HL-60 (cell line): ENCODE results near the gene CRYGD.

Source experiments
- DNase-seq, 2 experiments: peaks; one replicate each; pipeline ENCODE4 v3.0.0-alpha.2; 2010 to 2020; ENCODE audit warnings: low read depth in 1 of 2, low spot score in 1 of 2
- H3K27ac ChIP-seq: fragments of 250-450 bp; sonication (Bioruptor Pico); replicated peaks from 2 replicates; pipeline ENCODE4 v1.5.1; 2020; ENCODE audit warnings: mild to moderate bottlenecking, moderate library complexity
- H3K27me3 ChIP-seq: fragments of 250-450 bp; sonication (Bioruptor Pico); 2 replicates; pipeline ENCODE4 v1.5.1; 2021; ENCODE audit warnings: mild to moderate bottlenecking, moderate library complexity; ENCODE audit not compliant: insufficient read depth, poor library complexity, severe bottlenecking
- H3K4me3 ChIP-seq: replicated peaks from 2 replicates; pipeline ENCODE4 v1.5.1; 2011; ENCODE audit warnings: mild to moderate bottlenecking, control low read depth, low read length; ENCODE audit not compliant: insufficient read depth
- GABPA ChIP-seq: IDR thresholded peaks from 2 replicates; pipeline ENCODE4 v1.6.1; 2012; ENCODE audit warnings: low read depth
- POLR2AphosphoS5 ChIP-seq: IDR thresholded peaks from 2 replicates; pipeline ENCODE4 v1.6.1; 2012; ENCODE audit warnings: low read depth
- SPI1 ChIP-seq: IDR thresholded peaks from 2 replicates; pipeline ENCODE4 v1.6.1; 2012; ENCODE audit warnings: low read depth, mild to moderate bottlenecking, borderline replicate concordance
- TF ChIP-seq, protein P1 (sequence below): IDR thresholded peaks from 2 replicates; pipeline ENCODE4 v1.6.1; 2012; ENCODE audit warnings: low read depth; ENCODE audit not compliant: insufficient replicate concordance
- TF ChIP-seq, protein P2 (sequence below): IDR thresholded peaks from one replicate; pipeline ENCODE4 v1.5.1; 2011; ENCODE audit warnings: low read length, control low read depth, inconsistent platforms; ENCODE audit not compliant: insufficient read depth

The CRYGD gene

DNA sequence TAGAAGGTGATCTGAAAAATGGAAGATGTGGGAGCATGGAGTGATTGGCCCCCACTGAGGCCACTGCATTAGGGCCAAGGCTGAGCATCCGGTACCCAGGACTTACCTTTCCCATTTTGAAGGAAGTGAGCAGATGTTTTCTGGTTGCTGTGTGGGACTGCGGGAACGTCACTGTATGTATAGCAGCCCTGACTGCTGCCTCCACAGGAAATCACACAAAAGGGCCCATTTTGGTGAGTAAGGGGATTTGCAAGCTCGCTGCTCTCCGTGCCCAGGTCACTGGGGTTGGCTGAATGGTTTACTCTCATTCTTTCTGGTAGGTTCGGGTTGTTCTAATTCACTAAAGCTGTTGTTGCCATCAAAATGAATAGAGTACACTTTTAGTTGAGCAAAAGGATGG lies 21.7 kb upstream of the CRYGD start, which contains the start of gene CRYGB:
Gene CRYGB, minus strand, starts transcription at position 153 of the 400 bp plus-strand sequence. Its CDS starts 38 bp downstream, at position 115.
- Histone ChIP-seq H3K27ac (no peak within 1 kb of the TSS), H3K4me3 (no peak within 1 kb of the TSS), H3K27me3 (no peaks in the 10 kb centered on the region)
- TF ChIP-seq, protein P1, sequence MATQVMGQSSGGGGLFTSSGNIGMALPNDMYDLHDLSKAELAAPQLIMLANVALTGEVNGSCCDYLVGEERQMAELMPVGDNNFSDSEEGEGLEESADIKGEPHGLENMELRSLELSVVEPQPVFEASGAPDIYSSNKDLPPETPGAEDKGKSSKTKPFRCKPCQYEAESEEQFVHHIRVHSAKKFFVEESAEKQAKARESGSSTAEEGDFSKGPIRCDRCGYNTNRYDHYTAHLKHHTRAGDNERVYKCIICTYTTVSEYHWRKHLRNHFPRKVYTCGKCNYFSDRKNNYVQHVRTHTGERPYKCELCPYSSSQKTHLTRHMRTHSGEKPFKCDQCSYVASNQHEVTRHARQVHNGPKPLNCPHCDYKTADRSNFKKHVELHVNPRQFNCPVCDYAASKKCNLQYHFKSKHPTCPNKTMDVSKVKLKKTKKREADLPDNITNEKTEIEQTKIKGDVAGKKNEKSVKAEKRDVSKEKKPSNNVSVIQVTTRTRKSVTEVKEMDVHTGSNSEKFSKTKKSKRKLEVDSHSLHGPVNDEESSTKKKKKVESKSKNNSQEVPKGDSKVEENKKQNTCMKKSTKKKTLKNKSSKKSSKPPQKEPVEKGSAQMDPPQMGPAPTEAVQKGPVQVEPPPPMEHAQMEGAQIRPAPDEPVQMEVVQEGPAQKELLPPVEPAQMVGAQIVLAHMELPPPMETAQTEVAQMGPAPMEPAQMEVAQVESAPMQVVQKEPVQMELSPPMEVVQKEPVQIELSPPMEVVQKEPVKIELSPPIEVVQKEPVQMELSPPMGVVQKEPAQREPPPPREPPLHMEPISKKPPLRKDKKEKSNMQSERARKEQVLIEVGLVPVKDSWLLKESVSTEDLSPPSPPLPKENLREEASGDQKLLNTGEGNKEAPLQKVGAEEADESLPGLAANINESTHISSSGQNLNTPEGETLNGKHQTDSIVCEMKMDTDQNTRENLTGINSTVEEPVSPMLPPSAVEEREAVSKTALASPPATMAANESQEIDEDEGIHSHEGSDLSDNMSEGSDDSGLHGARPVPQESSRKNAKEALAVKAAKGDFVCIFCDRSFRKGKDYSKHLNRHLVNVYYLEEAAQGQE: no peak
- TF ChIP-seq SPI1 (no peak), POLR2AphosphoS5 (no peak), GABPA (no peak)
- TF ChIP-seq, protein P2, sequence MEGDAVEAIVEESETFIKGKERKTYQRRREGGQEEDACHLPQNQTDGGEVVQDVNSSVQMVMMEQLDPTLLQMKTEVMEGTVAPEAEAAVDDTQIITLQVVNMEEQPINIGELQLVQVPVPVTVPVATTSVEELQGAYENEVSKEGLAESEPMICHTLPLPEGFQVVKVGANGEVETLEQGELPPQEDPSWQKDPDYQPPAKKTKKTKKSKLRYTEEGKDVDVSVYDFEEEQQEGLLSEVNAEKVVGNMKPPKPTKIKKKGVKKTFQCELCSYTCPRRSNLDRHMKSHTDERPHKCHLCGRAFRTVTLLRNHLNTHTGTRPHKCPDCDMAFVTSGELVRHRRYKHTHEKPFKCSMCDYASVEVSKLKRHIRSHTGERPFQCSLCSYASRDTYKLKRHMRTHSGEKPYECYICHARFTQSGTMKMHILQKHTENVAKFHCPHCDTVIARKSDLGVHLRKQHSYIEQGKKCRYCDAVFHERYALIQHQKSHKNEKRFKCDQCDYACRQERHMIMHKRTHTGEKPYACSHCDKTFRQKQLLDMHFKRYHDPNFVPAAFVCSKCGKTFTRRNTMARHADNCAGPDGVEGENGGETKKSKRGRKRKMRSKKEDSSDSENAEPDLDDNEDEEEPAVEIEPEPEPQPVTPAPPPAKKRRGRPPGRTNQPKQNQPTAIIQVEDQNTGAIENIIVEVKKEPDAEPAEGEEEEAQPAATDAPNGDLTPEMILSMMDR: no peak
- DNase-seq: no peak

DNA sequence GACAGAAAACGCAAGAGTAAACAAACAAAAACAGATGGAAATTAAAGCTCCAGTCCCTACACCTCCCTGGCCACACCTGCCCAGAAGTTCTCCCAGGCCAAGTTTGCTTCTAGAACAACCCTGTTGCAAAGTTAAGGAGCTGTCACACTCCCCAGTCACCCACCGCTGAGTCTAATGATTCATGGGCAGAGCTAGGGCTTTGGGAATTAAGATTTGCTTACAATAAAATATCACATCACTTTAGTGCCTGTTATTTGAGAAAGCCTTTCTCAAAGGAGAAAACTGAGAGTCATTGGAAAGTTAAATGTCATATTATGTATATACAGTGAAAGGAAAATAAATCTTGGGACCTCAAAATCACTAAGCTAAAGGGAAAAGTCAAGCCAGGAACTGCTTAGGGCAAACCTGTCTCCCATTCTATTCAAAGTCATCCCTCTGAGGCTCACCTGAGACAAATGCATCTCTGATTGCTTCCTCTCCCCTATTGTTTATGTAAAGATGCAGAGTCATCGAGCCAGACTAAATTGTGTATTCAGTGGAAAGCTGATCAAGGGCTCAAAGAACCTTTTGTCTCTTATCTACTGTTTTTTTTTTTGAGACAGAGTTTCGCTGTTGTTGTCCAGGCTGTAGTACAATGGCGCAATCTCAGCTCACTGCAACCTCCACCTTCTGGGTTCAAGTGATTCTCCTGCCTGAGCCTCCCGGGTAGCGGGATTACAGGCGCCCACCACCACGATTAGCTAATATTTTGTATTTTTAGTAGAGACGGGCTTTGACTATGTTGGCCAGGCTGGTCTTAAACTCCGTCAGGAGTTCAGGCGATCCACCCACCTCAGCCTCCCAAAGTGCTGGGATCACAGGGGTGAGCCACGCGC lies 18.8 kb upstream of the CRYGD start:
- Histone ChIP-seq H3K4me3 (no peak overlapping the region), H3K27ac (no peak overlapping the region), H3K27me3 (no peaks in the 10 kb centered on the region)
- no peak for DNase-seq
- TF ChIP-seq GABPA: no peak
- TF ChIP-seq SPI1: no peak
- TF ChIP-seq, protein P2: no peak
- TF ChIP-seq, protein P1: no peak
- TF ChIP-seq POLR2AphosphoS5: no peak

DNA sequence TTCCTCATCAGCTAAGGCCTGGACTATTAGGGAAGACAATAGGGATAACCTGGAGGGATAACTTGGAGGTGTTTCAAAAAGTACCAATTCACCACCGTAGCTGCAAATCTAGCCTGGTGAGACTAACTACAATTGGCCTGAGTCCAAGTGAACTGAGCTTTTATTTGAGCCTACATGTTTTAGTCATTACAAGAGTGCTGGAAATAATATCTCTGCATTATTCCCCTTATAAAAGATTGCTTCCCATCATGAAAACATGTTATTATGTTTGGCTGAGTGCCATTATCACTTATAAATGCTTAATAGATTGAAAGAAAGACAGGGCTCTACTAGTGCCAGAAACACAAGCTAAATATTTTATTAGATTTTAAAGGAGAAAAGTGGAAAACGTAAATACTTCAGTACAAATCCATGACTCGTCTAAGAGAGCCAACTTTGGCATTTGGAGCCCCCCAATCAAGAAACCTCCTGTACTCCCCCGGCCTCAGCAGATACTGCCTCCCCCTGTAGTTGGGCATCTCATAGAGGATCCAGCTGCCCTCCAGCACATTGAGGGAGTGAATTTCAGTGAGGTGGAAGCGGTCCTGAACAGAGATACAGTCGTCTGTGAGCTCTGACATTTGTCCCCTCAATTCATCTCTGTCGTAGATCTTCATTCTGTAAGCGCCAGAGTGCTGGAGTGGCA lies 18.1 kb upstream of the CRYGD start:
- Histone ChIP-seq H3K27me3 (no peaks in the 10 kb centered on the region), H3K4me3 (no peak overlapping the region), H3K27ac (no peak overlapping the region)
- no peak for DNase-seq
- TF ChIP-seq, protein P2: no peak
- no peak for TF ChIP-seq GABPA
- no peak for TF ChIP-seq POLR2AphosphoS5
- TF ChIP-seq, protein P1: no peak
- no peak for TF ChIP-seq SPI1
